Erythroblast (primary cell): ENCODE results near the gene PPP1R10.
"Not testable (repeated sequence)": the region's sequence is repeated elsewhere in the genome, so short reads cannot be mapped to it uniquely, and the experiment has no call there.

Source experiments
- GATA1 ChIP-seq: IDR thresholded peaks from 2 replicates; pipeline ENCODE4 v1.6.1; 2011; ENCODE audit warnings: low read depth, mild to moderate bottlenecking, control low read depth, low read length, moderate library complexity
- POLR2A ChIP-seq: IDR thresholded peaks from 2 replicates; pipeline ENCODE4 v1.6.1; 2011; ENCODE audit warnings: mild to moderate bottlenecking, low read length

- peak; percentile 51 for TF ChIP-seq POLR2A
- TF ChIP-seq GATA1 = not testable (repeated sequence)
These were observed 19.5 kb downstream of the PPP1R10 start for GRCh38 chr6:30597315-30598144.
